C4-2B (cell line): ENCODE measurements around the gene ARHGAP15.
A peak's percentile ranks its signal among the peaks of the same experiment; 100 is the strongest.

Experiments used
- H3K27ac ChIP-seq: fragments of 450-650 bp; 2 replicates; pipeline ENCODE4 v1.5.1; 2017
- CTCF ChIP-seq: fragments of 450-650 bp; conservative IDR thresholded peaks from 2 replicates; pipeline ENCODE4 v1.5.1; 2017; ENCODE audit warnings: mild to moderate bottlenecking
- ZFX ChIP-seq: fragments of 450-650 bp; IDR thresholded peaks from 2 replicates; pipeline ENCODE4 v1.6.1; 2017

Gene ARHGAP15

GRCh38 chr2:143190431-143190830, 61.2 kb downstream of the ARHGAP15 start:
- TF ChIP-seq ZFX: no peak
- no peak for TF ChIP-seq CTCF
- no peak overlapping the region for H3K27ac ChIP-seq

GRCh38 chr2:143192106-143192505, 62.9 kb downstream of the ARHGAP15 start:
- no peak overlapping the region for H3K27ac ChIP-seq
- no peak for TF ChIP-seq ZFX
- no peak for TF ChIP-seq CTCF

GRCh38 chr2:143192716-143193115, 63.5 kb downstream of the ARHGAP15 start:
- no peak overlapping the region for H3K27ac ChIP-seq
- no peak for TF ChIP-seq CTCF
- no peak for TF ChIP-seq ZFX

- H3K27ac ChIP-seq: no peak overlapping the region
- TF ChIP-seq ZFX (no peak), CTCF (no peak)
These were observed 63.9 kb downstream of the ARHGAP15 start for GRCh38 chr2:143193121-143193520.

- no peak for TF ChIP-seq ZFX
- H3K27ac ChIP-seq: no peak overlapping the region
These were observed 66.3 kb downstream of the ARHGAP15 start for GRCh38 chr2:143195511-143195910.

- TF ChIP-seq ZFX: no peak
- TF ChIP-seq CTCF: no peak
- H3K27ac ChIP-seq: no peak overlapping the region
These were observed 74.8 kb downstream of the ARHGAP15 start for GRCh38 chr2:143204062-143204461.

GRCh38 chr2:143205106-143205764, 76.0 kb downstream of the ARHGAP15 start:
- H3K27ac ChIP-seq: no peak overlapping the region
- TF ChIP-seq CTCF (peak; percentile 50), ZFX (no peak)
